Liver (tissue), 9 donors: ENCODE measurements around the gene FILIP1. TPM values are rescaled to one million over a fixed set of nuclear protein-coding genes. Genes with fewer than 3 reads are reported as not detected.

ENCODE experiments used
- DNase-seq: peaks from one replicate; pipeline ENCODE4 v3.0.0-alpha.2; 2017; ENCODE audit warnings: low spot score
- H3K27ac ChIP-seq, 2 donors: one replicate each; pipeline ENCODE4 v1.7.0; 2013; ENCODE audit warnings: inconsistent platforms in 2 of 2, low read length in 2 of 2, control low read depth in 1 of 2, low read depth in 1 of 2, mild to moderate bottlenecking in 1 of 2
- H3K27me3 ChIP-seq, 4 donors: one replicate each; pipeline versions ENCODE4 v1.6.1 to v1.7.0; 2013; ENCODE audit warnings: low read length in 3 of 4, inconsistent platforms in 1 of 4, mild to moderate bottlenecking in 1 of 4, moderate library complexity in 1 of 4; ENCODE audit not compliant: control insufficient read depth in 4 of 4, insufficient read depth in 4 of 4
- H3K36me3 ChIP-seq, 4 donors: one replicate each; pipeline versions ENCODE4 v1.6.1 to v1.7.0; 2013; ENCODE audit warnings: low read length in 3 of 4, mild to moderate bottlenecking in 3 of 4, low read depth in 1 of 4, moderate library complexity in 1 of 4; ENCODE audit not compliant: control insufficient read depth in 4 of 4, insufficient read depth in 3 of 4
- H3K4me1 ChIP-seq, 4 donors: one replicate each; pipeline versions ENCODE4 v1.6.1 to v1.7.0; 2013; ENCODE audit warnings: low read length in 3 of 4, mild to moderate bottlenecking in 3 of 4, moderate library complexity in 1 of 4; ENCODE audit not compliant: control insufficient read depth in 4 of 4, insufficient read depth in 4 of 4
- H3K4me3 ChIP-seq, 3 donors: one replicate each; pipeline versions ENCODE4 v1.6.1 to v1.7.0; 2013; ENCODE audit warnings: low read length in 3 of 3, control low read depth in 1 of 3, low read depth in 1 of 3, mild to moderate bottlenecking in 1 of 3
- H3K9ac ChIP-seq, 2 donors: one replicate each; pipeline ENCODE4 v1.7.0; 2013; ENCODE audit warnings: low read length in 2 of 2, mild to moderate bottlenecking in 2 of 2, moderate library complexity in 2 of 2, control low read depth in 1 of 2, low read depth in 1 of 2
- H3K9me3 ChIP-seq, 4 donors: one replicate each; pipeline versions ENCODE4 v1.6.1 to v1.7.0; 2013; ENCODE audit warnings: low read length in 3 of 4; ENCODE audit not compliant: control insufficient read depth in 4 of 4
- ATF3 ChIP-seq: IDR thresholded peaks from 2 replicates; pipeline ENCODE4 v1.6.1; 2016; ENCODE audit warnings: antibody characterized with exemption
- EGR1 ChIP-seq, 2 donors: IDR thresholded peaks; 2 replicates each; pipeline ENCODE4 v1.6.1; 2016 to 2018; ENCODE audit warnings: antibody characterized with exemption in 2 of 2, low read depth in 2 of 2
- FOXA1 ChIP-seq: IDR thresholded peaks from 2 replicates; pipeline ENCODE4 v1.6.1; 2016; ENCODE audit warnings: antibody characterized with exemption
- FOXA2 ChIP-seq: IDR thresholded peaks from 2 replicates; pipeline ENCODE4 v1.6.1; 2016; ENCODE audit warnings: antibody characterized with exemption
- HNF4G ChIP-seq: IDR thresholded peaks from 2 replicates; pipeline ENCODE4 v1.6.1; 2016; ENCODE audit warnings: antibody characterized with exemption
- JUND ChIP-seq, 2 donors: IDR thresholded peaks; 2 replicates each; pipeline ENCODE4 v1.6.1; 2016; ENCODE audit warnings: antibody characterized with exemption in 2 of 2
- MAX ChIP-seq: IDR thresholded peaks from 2 replicates; pipeline ENCODE4 v1.6.1; 2016; ENCODE audit warnings: antibody characterized with exemption
- NR2F2 ChIP-seq: IDR thresholded peaks from 2 replicates; pipeline ENCODE4 v1.6.1; 2016; ENCODE audit warnings: antibody characterized with exemption
- RAD21 ChIP-seq, 2 donors: IDR thresholded peaks; 2 replicates each; pipeline ENCODE4 v1.6.1; 2016; ENCODE audit warnings: antibody characterized with exemption in 2 of 2, mild to moderate bottlenecking in 2 of 2
- REST ChIP-seq: IDR thresholded peaks from 2 replicates; pipeline ENCODE4 v1.6.1; 2016; ENCODE audit warnings: antibody characterized with exemption, mild to moderate bottlenecking
- SP1 ChIP-seq: IDR thresholded peaks from 2 replicates; pipeline ENCODE4 v1.6.1; 2018; ENCODE audit warnings: antibody characterized with exemption, mild to moderate bottlenecking
- TAF1 ChIP-seq: conservative IDR thresholded peaks from 2 replicates; pipeline ENCODE4 v1.6.1; 2016; ENCODE audit warnings: antibody characterized with exemption, mild to moderate bottlenecking
- ZBTB33 ChIP-seq: IDR thresholded peaks from 2 replicates; pipeline ENCODE4 v1.6.1; 2016; ENCODE audit warnings: antibody characterized with exemption
- WGBS: extraction: QIAGEN DNeasy Blood & Tissue Kit; methylation state at CpG from one replicate; pipeline ENCODE4 v1.1.7; 2013; 5-methylcytosine and 5-hydroxymethylcytosine counted together
- polyA plus RNA-seq, 2 donors: library from polyadenylated mRNA; stranded (reverse) in 1 of 2; unstranded in 1 of 2; fragments of 200-250 nt in 1 of 2; fragments of >200 nt in 1 of 2; fragmentation: Nextera tagmentation in 1 of 2; extraction: Ambion mirVana in 1 of 2; gene quantifications; one replicate each; pipeline versions ENCODE4 v1.2.1 to v1.2.3, GENCODE V29; 2013 to 2015
- total RNA-seq, 2 donors: library from RNA; depleted of rRNA; stranded (reverse); fragments of >200 nt; gene quantifications; one replicate each; pipeline ENCODE4 v1.2.3, GENCODE V29; 2014
- donor health status: healthy.
- donor health status: healthy.
- donor health status: healthy.
- donor health status: healthy.
- donor health status: healthy.

FILIP1 gene
- total and polyA plus RNA-seq, 4 donors = 0.70 to 2.8 (median 1.1) TPM

- Histone ChIP-seq H3K9ac (no peak overlapping the region), H3K36me3 (no peaks in the 10 kb centered on the region), H3K27ac (no peak overlapping the region), H3K9me3 (no peaks in the 10 kb centered on the region), H3K27me3 (no peaks in the 10 kb centered on the region), H3K4me1 (no peaks in the 10 kb centered on the region), H3K4me3 (no peak overlapping the region)
- no peak for DNase-seq
- TF ChIP-seq EGR1 (IDR thresholded peaks at IDR 0.05; ENCODE audit: low read depth in 2 of 2) = no peak
- no peak for TF ChIP-seq FOXA1
- 92% methylated on average over 6 of the region's 6 CpGs for WGBS
Measured at GRCh38 chr6:75486850-75487518, 6.6 kb downstream of the FILIP1 start.

GRCh38 chr6:75484535-75484934 is 9.1 kb downstream of the FILIP1 start:
- Histone ChIP-seq H3K9me3 (no peaks in the 10 kb centered on the region), H3K9ac (no peak overlapping the region), H3K27ac (no peak overlapping the region), H3K4me3 (no peak overlapping the region), H3K27me3 (no peaks in the 10 kb centered on the region), H3K4me1 (no peaks in the 10 kb centered on the region), H3K36me3 (no peaks in the 10 kb centered on the region)
- no peak for DNase-seq
- TF ChIP-seq FOXA1 (no peak), REST (no peak), NR2F2 (no peak)

GRCh38 chr6:75483136-75483952 is 10.3 kb downstream of the FILIP1 start:
- no peaks in the 10 kb centered on the region for H3K9me3 ChIP-seq
- H3K27ac ChIP-seq = no peak overlapping the region
- H3K4me1 ChIP-seq = no peaks in the 10 kb centered on the region
- DNase-seq = no peak
- H3K4me3 ChIP-seq = no peak overlapping the region
- no peaks in the 10 kb centered on the region for H3K36me3 ChIP-seq
- H3K9ac ChIP-seq = no peak overlapping the region
- 86% methylated on average over 3 of the region's 3 CpGs for WGBS
- TF ChIP-seq FOXA1 (no peak), RAD21 (IDR thresholded peaks at IDR 0.05) (no peak), HNF4G (no peak), JUND (IDR thresholded peaks at IDR 0.05) (no peak)
- no peaks in the 10 kb centered on the region for H3K27me3 ChIP-seq

GRCh38 chr6:75481936-75482593 is 11.5 kb downstream of the FILIP1 start:
- no peak for DNase-seq
- 75% methylated on average over 4 of the region's 4 CpGs for WGBS
- Histone ChIP-seq H3K27me3 (no peaks in the 10 kb centered on the region), H3K36me3 (no peaks in the 10 kb centered on the region), H3K9ac (no peak overlapping the region), H3K4me3 (no peak overlapping the region), H3K4me1 (no peaks in the 10 kb centered on the region), H3K9me3 (no peaks in the 10 kb centered on the region), H3K27ac (no peak overlapping the region)
- TF ChIP-seq RAD21 (IDR thresholded peaks at IDR 0.05) (no peak), SP1 (no peak), TAF1 (no peak), ZBTB33 (no peak), ATF3 (no peak), FOXA2 (no peak), MAX (no peak)
